UCSD-AML1 (cell line): Measurements from ENCODE around the gene PGLYRP4.

Experiments used
- DNase-seq: peaks from one replicate; lab custom pipeline; 2025; ENCODE audit not compliant: unreplicated experiment; lab: John Stamatoyannopoulos, UW

PGLYRP4 gene

DNA sequence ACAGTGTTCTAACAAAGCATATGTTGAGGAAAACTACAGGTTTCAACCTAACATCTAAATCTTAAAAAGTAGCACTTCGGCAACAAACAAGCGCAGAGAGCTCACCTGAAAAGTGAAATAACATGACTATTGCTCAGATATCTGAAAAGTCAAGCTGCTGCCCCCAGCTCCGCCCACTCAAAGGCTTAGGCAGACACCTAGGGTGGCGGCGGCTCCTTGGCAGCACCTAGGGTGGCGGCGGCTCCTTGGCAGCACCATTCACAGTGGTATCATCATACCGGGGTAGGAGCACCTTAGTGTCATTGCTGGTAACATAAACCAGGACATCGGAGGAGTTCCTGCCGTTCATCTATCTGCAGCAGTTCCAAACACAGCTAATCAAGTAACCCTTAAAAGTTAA, 30.9 kb upstream of the PGLYRP4 start:
- no peak for DNase-seq

DNA sequence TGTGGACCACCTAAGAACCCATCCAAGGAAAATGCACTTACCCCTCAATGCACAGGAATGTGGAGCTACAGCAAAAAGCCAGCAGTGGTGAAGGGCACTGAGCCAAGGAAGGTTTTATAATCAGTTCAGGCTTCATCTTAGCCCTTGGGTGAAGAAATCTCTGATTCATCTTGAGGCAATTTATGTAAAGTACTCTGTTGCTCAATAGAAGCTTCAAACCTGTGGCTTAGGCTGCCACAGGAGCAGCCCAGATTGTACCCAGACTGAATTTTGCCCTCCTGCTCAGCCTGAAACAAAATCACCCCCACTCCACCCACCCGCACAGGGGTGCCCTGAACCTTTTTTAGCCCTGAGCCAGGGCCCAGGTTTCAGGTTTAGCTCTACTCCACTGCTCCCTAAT, 26.9 kb upstream of the PGLYRP4 start, which contains the start of gene S100A12:
TSS of gene S100A12 (minus strand) at position 111 of the 400 bp plus-strand sequence. CDS start 1,029 bp downstream, outside the sequence.
- no peak for DNase-seq

DNA sequence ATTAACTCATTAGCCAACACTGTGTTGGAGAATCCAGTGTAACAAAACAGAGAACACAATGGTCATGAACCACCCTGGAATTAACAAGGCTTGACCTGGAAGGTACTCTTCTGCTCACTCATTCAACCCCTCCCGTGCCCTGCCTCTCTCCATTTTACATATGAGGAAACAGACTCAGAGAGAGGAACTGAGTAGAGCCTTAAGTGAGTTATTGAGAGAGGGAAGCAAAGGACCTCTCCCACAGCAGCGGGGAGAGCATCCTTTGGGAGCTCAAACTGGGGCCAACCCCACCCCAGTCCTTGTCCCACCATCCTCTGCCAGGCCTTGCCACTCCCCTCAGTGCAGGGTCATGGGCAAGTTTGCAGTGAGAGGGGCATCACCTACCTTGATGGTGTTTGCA, 25.4 kb upstream of the PGLYRP4 start:
- DNase-seq = no peak

DNA sequence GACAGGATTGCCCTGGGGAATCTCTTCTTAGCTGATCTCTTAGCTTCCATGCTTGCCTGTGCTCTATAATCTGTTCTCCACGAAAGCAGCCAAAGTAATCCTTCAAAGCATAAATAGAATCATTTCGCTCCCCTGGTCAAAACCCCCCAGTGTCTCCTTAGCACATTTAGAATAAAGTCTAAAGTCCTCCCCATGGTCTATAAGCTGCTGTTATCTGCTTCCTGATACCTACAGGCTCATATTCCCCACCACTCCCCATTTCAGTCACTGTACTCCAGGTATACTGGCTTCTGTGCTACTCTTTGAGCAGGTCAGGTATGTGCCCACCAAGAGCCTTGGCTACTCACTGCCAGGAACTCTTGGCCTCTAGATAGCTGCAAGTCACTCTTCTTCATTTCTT, 23.9 kb upstream of the PGLYRP4 start:
- DNase-seq = no peak

DNA sequence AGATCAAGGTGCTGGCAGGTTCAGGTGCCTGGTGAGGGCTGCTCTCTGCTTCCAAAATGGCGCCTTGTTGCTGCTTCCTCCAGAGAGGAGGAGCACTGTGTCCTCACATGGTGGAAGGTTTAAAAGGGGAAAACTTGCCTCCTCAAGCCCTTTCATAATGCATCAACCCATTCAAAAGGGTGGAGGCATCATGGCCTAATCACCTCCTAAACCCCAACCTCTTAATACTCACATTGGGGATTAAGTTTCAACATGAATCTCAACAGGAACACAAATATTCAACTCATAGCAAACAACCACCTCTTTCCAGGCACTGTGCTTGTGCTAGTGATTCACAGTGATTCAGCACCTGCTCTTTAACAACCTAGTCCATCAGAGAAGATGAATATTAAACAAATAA, 22.6 kb upstream of the PGLYRP4 start:
- DNase-seq = no peak

DNA sequence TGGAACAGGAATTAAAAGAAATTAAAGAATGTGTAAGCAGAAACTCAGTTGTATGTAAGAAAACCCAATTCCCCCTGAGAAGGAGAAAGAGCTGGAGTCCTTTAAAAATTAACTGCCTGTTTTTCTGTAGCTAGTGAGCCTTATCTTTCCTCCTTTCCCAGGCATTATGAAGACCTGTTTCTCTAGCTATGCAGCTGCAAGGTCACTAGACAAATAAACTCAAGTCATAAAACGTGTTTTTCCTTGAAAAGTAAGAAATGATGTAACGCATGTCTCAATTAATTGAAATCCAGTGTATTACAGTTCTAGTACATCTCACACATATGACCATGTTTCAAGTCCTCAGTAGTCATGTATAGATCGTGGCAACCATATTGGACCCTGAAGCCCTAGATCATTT, 21.5 kb upstream of the PGLYRP4 start:
- DNase-seq = no peak

DNA sequence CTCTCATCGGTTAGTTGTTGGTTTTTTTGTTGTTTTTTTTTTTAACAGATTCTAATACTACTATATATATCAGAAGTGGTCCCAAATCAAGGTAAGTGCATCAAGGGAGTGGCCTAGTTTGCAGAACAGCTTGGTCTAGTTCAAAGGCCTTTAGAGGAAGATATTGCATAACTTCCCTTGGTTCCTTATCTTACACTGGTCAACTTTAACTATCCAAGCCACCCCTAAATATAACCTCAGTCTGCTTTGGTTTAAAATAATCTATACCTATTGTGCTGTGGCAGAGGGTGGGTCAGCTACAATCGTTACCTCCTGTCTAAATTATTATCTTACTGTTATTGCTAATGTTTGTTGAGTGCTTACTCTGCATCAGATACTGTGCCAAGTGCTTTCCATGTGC, 19.9 kb upstream of the PGLYRP4 start:
- DNase-seq = no peak

DNA sequence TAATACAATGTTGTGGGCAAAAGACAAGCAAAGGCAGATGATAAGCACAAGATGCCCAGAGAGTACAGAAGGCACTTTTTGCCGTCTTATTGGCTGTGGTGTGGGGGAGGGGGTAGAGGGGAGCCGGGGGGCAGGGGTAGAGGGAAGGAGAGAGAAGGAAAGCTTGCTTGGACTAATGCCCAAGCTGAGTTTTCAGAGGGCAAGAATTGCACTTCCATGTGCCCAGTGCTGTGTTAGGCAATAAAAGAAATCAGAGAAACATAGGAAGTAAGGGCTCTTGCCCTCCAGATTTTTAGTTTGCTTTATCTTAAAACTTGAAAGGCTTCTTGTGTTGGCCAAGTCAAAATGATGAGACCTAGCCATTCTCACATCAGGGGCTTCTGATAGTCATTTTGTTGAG, 18.4 kb upstream of the PGLYRP4 start:
- DNase-seq = no peak

DNA sequence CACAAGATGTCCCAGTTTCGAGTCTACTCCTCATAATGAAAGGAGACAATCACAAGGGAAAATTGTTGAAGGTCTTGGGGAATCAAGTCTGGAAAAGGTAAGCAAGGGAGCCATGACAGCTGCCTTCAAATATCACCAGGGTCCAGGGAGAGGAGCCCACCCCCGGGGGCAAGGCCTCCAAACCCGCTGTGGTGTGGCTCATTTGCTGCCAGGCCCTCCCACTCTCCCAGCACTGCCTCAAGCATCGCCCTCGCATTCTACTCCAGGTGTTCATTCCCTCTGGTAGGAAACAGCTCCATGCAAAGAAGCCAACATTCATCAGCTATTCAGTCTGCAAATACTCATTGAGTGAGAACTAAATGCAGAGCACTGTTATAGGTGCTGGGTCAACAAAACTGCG, 17.6 kb upstream of the PGLYRP4 start:
- DNase-seq = no peak

DNA sequence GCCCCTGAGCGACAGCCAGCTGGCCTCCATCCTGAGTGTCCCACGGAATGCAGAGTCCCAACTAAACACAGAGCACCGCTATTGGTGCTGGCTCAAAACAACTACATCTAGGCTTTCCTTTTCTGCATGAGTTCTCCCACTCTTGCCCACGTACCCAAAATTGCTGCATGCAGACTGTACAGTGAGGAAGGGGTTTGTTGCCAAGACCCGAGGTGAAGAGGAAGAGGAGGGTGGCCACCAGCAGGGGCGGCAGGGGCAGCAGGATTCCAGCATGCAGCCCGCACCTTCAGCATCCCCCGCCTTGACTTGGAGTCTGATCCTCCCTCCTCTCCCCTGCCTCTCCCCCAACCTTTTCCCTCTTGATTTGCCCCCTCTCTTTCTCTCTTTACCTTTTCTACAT, 17.1 kb upstream of the PGLYRP4 start:
- DNase-seq = no peak

DNA sequence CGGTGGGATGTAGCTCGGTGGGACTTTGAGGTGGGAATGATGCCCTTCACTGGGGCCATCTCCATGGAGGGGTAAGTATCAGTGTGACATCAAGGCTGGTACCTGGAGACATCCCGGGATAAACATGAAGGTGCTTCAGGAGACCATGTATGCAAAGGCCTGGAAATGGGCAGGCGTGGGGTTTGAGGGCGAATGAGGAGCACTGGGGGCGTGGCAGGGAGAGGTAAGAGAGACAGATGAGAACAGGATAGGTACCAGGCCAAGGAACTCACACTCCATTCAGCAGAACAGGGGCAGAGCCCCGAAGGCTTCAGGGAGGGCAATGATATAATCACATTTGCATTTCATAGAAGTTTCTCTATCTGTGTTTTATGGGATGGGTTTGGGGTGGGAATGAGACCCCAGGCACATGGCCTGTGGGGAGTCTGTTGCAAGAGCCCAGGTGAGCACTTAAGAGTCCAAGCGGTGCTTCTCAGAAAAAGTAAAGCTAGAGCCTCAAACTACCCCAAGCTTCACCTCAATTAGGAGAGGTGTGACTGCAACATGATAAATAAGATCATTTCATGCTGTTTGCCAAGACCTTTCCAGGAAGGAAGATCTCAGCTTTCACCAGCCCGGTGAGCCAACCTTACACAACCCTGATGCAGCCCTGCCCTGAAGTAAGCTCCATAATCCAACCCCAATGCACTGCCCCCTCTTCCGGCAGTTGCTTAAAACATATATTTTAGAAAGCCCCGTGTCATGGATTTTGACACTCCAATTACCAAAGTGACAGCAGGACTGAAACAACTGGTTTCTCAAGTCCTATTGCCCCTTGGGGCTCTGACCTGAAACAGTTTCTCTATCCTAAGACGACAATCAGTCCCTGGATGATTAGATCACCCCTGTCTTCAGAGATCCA, 16.4 kb upstream of the PGLYRP4 start:
- no peak for DNase-seq

DNA sequence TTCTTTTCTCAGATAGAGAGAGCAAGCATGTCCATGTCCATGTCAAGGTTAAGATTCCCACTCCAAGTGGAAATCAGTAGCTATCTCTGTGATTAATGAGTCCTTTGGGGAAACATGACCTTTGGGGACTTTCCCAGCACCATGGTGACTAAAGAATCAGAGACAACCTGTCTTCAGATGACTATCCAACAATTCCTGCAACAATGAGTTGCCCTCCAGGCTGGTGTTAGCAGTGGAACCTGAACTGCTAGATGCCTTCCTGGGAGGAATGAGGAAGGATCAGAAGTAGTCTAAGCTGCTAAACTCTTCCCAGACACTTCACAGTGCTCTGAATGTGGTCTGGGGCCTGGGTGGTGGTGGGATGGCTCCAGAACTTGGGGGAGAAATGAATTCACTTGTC, 15.5 kb upstream of the PGLYRP4 start:
- no peak for DNase-seq

DNA sequence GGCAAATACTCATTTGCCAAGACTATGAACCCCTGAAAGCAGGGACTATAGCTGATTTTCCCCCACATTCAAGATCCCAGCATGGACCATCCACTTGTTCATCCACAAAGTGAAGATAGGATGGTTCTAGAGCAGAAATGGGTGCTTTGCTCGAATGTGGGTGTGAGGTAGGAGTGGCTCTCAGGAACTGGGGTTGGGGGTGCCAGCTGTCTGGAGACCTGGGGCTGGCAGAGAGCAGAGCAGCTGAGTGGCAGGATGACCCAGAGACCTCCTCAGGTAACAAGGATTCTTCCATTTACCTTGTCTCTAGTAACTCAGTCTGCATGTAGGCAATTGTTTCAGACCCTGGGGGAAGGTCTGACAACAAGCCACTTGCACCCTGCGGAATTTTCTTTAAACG, 15.0 kb upstream of the PGLYRP4 start:
- no peak for DNase-seq

DNA sequence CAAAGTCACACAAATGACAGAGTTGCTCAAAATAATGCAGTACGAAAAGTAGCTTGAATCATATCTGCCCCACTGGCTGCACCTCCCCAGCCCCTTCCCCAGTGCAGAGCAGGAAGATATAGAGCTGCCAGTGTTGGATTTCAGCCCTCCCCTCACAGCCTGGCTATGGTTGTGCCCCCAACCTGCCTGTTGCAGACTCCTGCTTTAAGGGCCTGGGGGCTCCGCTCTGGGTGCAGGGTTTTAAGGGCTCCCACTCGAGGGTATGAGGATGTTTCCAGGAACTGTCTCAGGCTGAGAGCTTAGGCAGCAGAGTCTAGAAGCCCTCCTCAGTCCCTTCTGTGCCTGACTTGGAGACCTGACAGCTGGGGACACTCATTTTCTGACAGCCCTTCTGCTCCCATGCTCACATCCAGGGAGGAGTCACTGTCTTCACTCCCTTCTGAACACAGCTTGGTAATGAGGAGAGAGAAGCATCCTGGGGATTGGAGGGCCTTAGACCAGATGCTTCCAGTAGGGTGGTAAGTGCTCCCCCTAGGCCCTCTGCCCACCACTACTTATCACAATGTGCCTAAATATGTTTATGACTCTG, 13.6 kb upstream of the PGLYRP4 start:
- no peak for DNase-seq

DNA sequence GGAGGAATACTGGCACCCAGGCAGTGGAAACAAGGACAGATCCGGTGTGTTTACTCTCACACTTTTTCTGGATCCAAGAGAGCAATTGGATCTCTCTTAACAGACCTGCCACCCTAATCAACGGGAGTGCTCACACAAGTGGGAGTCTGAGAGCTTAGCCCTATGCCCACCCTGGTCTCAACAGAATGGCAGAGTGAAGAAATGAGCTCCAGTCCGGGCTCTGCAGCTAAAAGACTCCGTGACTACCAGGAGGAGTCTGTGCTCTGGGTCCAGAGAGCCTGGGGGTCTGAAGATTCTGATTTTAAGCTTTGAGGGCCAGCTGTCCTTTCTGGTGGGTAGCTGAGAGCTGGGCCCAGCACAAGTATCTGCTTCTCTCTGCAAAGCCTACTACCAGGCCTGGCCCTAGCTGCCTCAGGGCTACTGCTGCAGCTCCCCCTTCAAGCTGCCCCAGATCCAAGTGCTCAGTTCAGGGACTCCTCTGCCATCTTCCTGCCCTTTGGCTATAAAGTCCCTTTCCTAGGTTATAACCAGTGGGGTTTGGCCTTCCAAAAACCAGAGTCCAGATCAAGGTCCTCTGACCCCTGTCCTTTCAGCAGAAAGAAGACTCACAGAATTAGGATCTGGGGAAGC, 13.0 kb upstream of the PGLYRP4 start:
- no peak for DNase-seq

DNA sequence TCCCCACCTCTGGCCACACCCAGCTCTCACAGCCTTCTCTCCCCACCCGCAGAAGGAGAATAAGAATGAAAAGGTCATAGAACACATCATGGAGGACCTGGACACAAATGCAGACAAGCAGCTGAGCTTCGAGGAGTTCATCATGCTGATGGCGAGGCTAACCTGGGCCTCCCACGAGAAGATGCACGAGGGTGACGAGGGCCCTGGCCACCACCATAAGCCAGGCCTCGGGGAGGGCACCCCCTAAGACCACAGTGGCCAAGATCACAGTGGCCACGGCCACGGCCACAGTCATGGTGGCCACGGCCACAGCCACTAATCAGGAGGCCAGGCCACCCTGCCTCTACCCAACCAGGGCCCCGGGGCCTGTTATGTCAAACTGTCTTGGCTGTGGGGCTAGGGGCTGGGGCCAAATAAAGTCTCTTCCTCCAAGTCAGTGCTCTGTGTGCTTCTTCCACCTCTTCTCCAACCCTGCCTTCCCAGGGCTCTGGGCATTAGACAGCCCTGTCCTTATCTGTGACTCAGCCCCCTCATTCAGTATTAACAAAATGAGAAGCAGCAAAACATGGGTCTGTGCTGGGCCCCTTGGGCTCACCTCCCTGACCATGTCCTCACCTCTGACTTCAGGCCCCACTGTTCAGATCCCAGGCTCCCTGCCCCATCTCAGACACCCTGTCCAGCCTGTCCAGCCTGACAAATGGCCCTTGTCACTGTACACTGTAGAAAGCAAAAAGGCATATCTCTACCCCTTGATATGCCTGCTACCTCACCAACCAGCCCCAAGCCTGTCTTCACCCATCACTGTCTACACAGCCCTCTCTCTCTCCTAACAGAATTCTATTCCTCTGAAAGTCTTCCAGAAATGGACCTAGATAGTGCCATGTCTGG, 12.2 kb upstream of the PGLYRP4 start:
- DNase-seq = no peak

DNA sequence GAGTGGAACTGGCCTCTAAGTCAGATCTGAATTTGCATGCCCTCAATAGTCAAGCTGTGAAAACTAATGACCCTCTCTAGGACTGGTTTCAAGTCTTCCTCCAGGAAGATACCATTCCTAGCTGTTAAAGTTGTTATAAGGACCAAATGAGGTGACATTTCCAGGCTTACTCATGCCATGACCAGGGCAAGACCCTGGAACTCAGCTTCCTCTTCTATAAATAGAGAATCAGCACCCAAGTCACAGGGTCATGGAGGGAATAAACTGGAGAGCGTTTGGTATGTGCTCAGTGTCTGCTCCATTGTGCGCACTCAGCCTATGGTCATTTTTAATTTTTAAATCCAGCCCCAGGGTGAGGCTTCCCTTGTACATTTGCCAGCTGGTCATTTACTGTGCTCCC, 11.5 kb upstream of the PGLYRP4 start:
- DNase-seq = no peak

DNA sequence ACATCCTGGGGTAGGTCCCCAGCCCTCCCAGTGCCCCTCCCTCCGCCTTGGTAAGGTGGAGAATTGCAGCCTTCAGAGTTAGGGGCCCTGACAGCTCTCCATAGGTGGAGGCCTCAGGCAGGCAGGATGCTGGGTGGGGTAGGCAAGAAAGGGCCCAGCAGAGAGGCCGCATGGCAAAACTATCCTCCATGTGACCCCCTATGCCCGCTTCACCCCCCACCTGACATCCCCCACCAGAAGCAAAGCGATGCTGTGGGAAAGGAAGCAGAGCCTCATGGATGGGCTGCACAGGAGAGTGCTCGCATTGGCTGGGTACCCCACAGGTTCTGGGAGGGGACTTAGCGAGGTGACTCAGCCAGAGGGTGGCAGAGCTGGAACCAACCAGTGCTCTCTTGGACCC, 10.6 kb upstream of the PGLYRP4 start:
- DNase-seq = no peak

DNA sequence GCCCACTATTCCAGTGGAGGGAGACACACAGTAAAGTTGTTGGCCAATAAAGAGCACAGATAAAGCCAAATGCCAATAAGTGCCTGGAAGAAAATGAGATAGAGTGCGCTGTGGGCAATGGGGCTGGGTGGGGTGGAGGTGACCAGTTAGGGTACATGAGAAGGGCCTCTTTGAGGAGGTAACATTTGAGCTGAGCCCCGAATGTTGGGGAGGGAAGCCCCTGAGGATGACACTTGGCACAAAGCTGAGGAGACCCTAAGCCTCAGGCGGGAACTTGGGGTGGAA, 10.0 kb upstream of the PGLYRP4 start:
- DNase-seq = no peak

DNA sequence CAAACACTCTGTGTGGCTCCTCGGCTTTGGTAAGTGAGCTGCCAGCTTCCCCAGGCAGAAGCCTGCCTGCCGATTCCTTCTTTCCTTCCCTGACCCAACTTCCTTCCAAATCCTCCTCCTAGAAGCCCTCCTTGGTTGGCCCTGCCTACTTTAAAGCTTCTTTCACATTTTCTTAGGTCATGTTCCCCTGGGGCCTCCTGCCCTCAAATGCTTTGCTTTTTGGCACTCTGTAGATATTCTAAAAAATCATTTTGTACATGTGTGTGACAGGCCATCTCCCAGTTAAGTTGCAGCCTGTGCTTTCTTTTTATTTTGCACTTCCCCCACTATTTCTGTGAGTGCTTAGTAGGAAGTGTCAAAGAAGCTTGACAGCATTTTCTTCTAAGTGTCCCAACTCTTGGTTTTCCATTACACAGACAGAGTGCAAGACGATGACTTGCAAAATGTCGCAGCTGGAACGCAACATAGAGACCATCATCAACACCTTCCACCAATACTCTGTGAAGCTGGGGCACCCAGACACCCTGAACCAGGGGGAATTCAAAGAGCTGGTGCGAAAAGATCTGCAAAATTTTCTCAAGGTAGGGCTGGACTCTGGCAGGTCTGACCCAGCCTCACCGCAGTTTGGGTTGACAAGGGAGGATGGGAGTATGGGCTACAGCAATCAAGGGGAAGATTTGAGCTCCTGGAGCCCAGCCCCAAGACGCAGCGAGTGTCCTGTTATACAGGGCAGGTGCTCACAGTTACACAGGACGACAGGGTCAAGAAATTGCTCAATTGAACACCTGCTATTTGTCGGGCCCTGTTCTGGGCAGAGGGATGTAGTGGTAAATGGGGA, 9.4 kb upstream of the PGLYRP4 start, which contains the start of gene S100A9:
TSS of gene S100A9 (plus strand) at position 2 of the 838 bp plus-strand sequence. CDS start at position 432, 430 bp downstream.
- DNase-seq = no peak
